Measurements from ENCODE around the gene DMPK.
A peak's percentile ranks its signal among the peaks of the same experiment; 100 is the strongest.
"Not testable (repeated sequence)": the region's sequence is repeated elsewhere in the genome, so short reads cannot be mapped to it uniquely, and the experiment has no call there.

Gene DMPK

GRCh38 chr19:45804140-45804958 lies 22.1 kb upstream of the DMPK start:
- peaks cover 5% of the 10 kb centered on the region for H3K4me1 Mint-ChIP-seq
- no peaks in the 10 kb centered on the region for H3K36me3 Mint-ChIP-seq
- no peaks in the 10 kb centered on the region for H3K9me3 Mint-ChIP-seq
- no peak for ATAC-seq (ENCODE audit: low read depth)
- no peak for DNase-seq (ENCODE audit: low spot score in 2 of 2)
- no peak overlapping the region for H3K4me3 Mint-ChIP-seq
- peaks cover 8% of the 10 kb centered on the region for H3K27me3 Mint-ChIP-seq
- H3K27ac Mint-ChIP-seq: no peak overlapping the region

- ATAC-seq (ENCODE audit: low read depth) (no peak), DNase-seq (ENCODE audit: low spot score in 2 of 2) (no peak)
- Mint-ChIP-seq H3K27me3 (peaks cover 14% of the 10 kb centered on the region), H3K4me3 (no peak overlapping the region), H3K36me3 (no peaks in the 10 kb centered on the region), H3K27ac (no peak overlapping the region), H3K9me3 (no peaks in the 10 kb centered on the region), H3K4me1 (peaks cover 10% of the 10 kb centered on the region)
Measured at GRCh38 chr19:45801603-45802175, 19.4 kb upstream of the DMPK start.

DNA sequence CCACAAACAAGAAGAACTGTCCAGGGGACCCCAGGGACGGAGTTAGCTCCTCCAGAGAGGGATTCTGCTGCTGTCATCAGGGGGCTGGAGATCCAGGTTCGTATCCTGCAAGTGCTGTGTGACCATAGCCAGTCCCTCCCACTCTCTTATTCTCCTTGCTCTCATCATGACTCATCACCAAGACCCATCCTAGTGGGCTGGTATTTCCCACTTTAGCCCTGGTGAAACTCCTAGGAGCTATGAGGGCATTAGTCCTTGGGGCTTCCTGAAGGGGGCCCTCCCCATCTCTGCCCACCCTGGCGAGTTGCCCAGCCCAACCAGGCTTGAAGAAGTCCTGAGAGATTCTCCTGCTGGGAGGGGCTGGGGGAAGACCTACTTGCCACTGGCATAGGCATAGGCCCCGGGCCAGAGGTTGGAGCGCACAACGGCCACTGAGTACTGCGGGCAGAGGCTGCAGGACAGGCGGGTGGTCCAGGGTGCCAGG lies 17.8 kb upstream of the DMPK start:
- H3K4me3 Mint-ChIP-seq: no peak overlapping the region
- no peaks in the 10 kb centered on the region for H3K9me3 Mint-ChIP-seq
- DNase-seq (ENCODE audit: low spot score in 2 of 2) (no peak), ATAC-seq (ENCODE audit: low read depth) (no peak)
- H3K36me3 Mint-ChIP-seq: no peaks in the 10 kb centered on the region
- H3K27me3 Mint-ChIP-seq: peaks cover 12% of the 10 kb centered on the region
- no peak overlapping the region for H3K27ac Mint-ChIP-seq
- H3K4me1 Mint-ChIP-seq: peaks cover 6% of the 10 kb centered on the region

DNA sequence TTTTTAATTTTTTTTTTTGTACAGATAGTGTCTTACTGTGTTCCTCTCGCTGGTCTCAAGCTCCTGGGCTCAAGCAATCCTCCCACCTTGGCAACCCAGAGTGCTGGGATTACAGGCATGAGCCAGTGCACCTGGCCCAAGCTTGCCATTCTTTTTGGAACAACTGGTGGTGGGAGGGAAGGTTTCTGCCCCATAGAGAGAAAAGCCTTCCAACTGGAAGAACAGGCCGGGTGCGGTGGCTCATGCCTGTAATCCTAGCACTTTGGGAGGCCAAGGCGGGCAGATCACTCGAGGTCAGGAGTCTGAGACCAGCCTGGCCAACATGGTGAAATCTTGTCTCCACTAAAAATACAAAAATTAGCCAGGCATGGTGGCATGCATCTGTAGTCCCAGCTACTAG lies 17.3 kb upstream of the DMPK start:
- H3K4me1 Mint-ChIP-seq; ATAC-seq (ENCODE audit: low read depth); DNase-seq (ENCODE audit: low spot score in 2 of 2); H3K27ac Mint-ChIP-seq; H3K9me3 Mint-ChIP-seq; H3K4me3 Mint-ChIP-seq; H3K36me3 Mint-ChIP-seq: not testable (repeated sequence)
- peaks cover 12% of the 10 kb centered on the region for H3K27me3 Mint-ChIP-seq

GRCh38 chr19:45798995-45799517 lies 16.8 kb upstream of the DMPK start:
- H3K9me3 Mint-ChIP-seq: no peaks in the 10 kb centered on the region
- no peak overlapping the region for H3K27ac Mint-ChIP-seq
- ATAC-seq (ENCODE audit: low read depth) (peak; percentile 98), DNase-seq (ENCODE audit: low spot score in 2 of 2) (peak; percentile 54 to 68)
- no peak overlapping the region for H3K4me3 Mint-ChIP-seq
- H3K27me3 Mint-ChIP-seq: peaks cover 12% of the 10 kb centered on the region
- peaks cover 6% of the 10 kb centered on the region for H3K4me1 Mint-ChIP-seq
- H3K36me3 Mint-ChIP-seq: no peaks in the 10 kb centered on the region

DNA sequence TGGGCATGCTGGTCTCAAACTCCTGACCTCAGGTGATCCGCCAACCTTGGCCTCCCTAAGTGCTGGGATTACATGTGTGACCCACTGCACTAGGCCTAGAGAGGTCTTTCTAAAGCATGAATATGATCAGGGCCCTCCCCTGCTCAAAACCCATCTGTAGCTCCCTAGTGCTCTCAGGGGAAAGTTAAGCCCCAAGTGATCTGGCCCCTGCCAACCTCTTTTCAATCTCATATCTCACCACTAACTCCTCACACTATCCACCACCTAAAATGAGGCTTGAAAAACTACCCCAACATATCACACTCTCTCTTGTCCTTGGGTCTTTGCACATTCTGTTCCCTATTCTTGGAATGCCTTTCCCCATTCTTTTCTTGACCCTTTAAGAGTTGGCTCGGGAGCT lies 12.3 kb upstream of the DMPK start:
- H3K4me3 Mint-ChIP-seq: no peak overlapping the region
- ATAC-seq (ENCODE audit: low read depth) (no peak), DNase-seq (ENCODE audit: low spot score in 2 of 2) (no peak)
- no peaks in the 10 kb centered on the region for H3K9me3 Mint-ChIP-seq
- peaks cover under 1% of the 10 kb centered on the region for H3K36me3 Mint-ChIP-seq
- H3K27me3 Mint-ChIP-seq: peaks cover 6% of the 10 kb centered on the region
- peaks cover 32% of the 10 kb centered on the region for H3K4me1 Mint-ChIP-seq
- H3K27ac Mint-ChIP-seq: peak overlapping the region; percentile 91

GRCh38 chr19:45793876-45794275 lies 11.6 kb upstream of the DMPK start:
- no peak for DNase-seq (ENCODE audit: low spot score in 2 of 2)
- peaks cover 28% of the 10 kb centered on the region for H3K4me1 Mint-ChIP-seq
- ATAC-seq (ENCODE audit: low read depth): no peak
- H3K27me3 Mint-ChIP-seq: peaks cover 5% of the 10 kb centered on the region
- peak overlapping the region; percentile 91 for H3K27ac Mint-ChIP-seq
- H3K4me3 Mint-ChIP-seq: no peak overlapping the region
- peaks cover 8% of the 10 kb centered on the region for H3K36me3 Mint-ChIP-seq
- no peaks in the 10 kb centered on the region for H3K9me3 Mint-ChIP-seq

DNA sequence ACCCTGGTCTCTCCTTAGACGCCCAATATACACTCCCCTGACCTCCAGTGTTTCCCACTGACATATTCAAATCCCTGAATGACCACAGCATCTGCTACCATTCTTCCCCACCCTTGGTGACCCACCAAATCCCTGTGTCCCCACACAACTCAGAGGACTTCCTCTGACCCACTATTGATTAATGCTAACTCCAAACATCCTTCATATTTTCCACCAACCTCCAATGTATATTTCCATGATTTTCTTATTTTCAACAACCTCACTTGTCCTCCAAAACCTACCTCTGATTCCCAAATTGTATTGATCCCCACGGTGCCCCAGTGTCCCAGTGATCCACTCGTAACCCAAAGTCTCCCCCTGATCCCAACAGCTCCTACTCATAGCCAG lies 10.9 kb upstream of the DMPK start:
- Mint-ChIP-seq H3K4me1 (peaks cover 26% of the 10 kb centered on the region), H3K9me3 (no peaks in the 10 kb centered on the region), H3K27me3 (peaks cover 3% of the 10 kb centered on the region), H3K36me3 (peaks cover 12% of the 10 kb centered on the region), H3K4me3 (peak overlapping the region; percentile 78), H3K27ac (peak overlapping the region; percentile 91)
- ATAC-seq (ENCODE audit: low read depth) (no peak), DNase-seq (ENCODE audit: low spot score in 2 of 2) (no peak)

DNA sequence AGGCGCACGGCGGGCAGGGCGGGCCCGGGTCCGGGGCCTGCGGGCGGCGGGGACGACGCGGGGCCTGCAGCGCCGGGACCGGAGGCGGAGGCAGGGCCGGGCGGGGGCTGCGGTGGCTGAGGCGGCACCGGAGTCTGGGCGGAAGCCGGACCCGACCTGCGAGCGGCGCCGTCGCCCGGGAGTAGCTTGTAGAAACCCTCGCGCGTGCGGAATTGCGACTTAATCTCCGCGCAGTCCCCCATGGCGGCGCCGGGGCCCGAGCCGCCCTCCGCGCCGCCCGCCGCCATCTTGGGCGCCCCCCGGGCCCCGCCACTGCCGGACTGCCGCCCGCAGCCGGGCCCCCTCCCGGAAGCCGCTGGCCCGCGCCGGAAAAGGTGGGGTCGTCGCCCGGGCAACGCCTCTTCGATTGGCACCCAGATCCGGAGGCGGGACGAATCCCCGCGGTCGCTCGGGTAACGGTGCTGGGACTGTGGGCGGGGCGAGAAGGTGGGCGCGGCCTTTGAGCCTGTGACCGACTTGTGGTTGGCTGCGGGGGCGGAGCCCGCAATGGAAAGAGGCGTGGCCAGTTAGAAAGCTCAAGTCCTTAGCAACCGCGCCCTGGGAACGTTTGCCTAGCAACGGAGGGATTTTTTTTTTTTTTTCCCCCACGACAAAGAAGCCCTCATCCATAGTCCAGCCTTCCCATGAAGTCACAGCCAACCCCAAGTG lies 10.3 kb upstream of the DMPK start, which contains the start of gene DMWD:
TSS of gene DMWD (minus strand) at position 376 of the 708 bp plus-strand sequence. CDS start at position 287, 89 bp downstream.
- peak; percentile 95 for ATAC-seq (ENCODE audit: low read depth)
- Mint-ChIP-seq H3K9me3 (no peaks in the 10 kb centered on the region), H3K27ac (peak within 1 kb of the TSS; percentile 91)

DNA sequence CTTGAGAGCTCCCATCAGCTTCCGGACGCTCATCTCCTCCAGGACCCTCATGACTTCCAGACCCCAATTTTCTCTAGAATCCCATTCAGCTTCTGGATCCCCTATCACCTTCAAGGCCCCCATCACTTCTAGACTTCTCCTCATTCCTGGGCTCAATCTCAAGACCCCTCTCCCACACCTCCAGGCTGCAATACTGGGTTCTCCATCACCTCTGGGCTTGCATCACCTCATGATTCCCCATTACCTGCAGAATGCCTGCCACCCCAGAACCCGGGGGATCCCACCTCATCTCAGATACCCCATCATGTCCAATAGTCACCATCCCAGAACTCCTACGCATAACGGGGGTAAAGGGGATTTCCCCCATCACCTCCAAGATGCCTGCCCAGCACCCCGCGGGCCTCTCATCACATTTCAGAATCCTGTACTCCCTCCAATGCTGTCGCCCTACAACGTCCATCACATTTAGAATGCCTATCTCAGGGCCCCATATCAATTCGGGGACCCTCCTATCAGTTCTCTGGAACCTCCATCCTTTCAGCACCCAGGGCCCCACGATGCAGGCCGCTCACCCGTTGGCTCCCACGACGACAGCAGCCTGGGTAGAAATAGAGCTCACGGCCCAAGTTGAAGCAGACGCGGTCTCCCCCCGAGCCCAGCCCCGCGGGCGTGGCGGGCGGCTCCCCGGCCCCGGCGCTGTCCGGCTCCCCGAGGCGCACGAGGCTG lies 9.6 kb upstream of the DMPK start:
- Mint-ChIP-seq H3K4me3 (peak overlapping the region; percentile 93), H3K27ac (peak overlapping the region; percentile 37), H3K27me3 (no peaks in the 10 kb centered on the region), H3K36me3 (peaks cover 19% of the 10 kb centered on the region), H3K9me3 (no peaks in the 10 kb centered on the region), H3K4me1 (peaks cover 28% of the 10 kb centered on the region)
- DNase-seq (ENCODE audit: low spot score in 2 of 2) (no peak), ATAC-seq (ENCODE audit: low read depth) (no peak)

More for the DNA sequence above, 10.3 kb upstream of the DMPK start, which contains the start of gene DMWD:
- peak within 1 kb of the TSS; percentile 93 for H3K4me3 Mint-ChIP-seq
- DNase-seq (ENCODE audit: low spot score in 2 of 2): peak; percentile 99
- H3K27me3 Mint-ChIP-seq: peaks cover under 1% of the 10 kb centered on the region
- H3K4me1 Mint-ChIP-seq: peaks cover 28% of the 10 kb centered on the region
- H3K36me3 Mint-ChIP-seq: peaks cover 15% of the 10 kb centered on the region

GRCh38 chr19:45790942-45791341 lies 8.7 kb upstream of the DMPK start:
- no peak for DNase-seq (ENCODE audit: low spot score in 2 of 2)
- no peak for ATAC-seq (ENCODE audit: low read depth)
- Mint-ChIP-seq H3K4me3 (peak overlapping the region; percentile 93), H3K27me3 (no peaks in the 10 kb centered on the region), H3K36me3 (peaks cover 25% of the 10 kb centered on the region), H3K4me1 (peaks cover 28% of the 10 kb centered on the region), H3K27ac (peak overlapping the region; percentile 37), H3K9me3 (no peaks in the 10 kb centered on the region)

- Mint-ChIP-seq H3K4me3 (no peak overlapping the region), H3K27ac (no peak overlapping the region), H3K4me1 (peaks cover 28% of the 10 kb centered on the region), H3K27me3 (no peaks in the 10 kb centered on the region), H3K36me3 (peaks cover 25% of the 10 kb centered on the region), H3K9me3 (no peaks in the 10 kb centered on the region)
- ATAC-seq (ENCODE audit: low read depth) (no peak), DNase-seq (ENCODE audit: low spot score in 2 of 2) (no peak)
Measured at GRCh38 chr19:45789035-45789786, 6.9 kb upstream of the DMPK start.

GRCh38 chr19:45786533-45786894 lies 4.2 kb upstream of the DMPK start:
- Mint-ChIP-seq H3K27me3 (no peaks in the 10 kb centered on the region), H3K27ac (no peak overlapping the region), H3K36me3 (peaks cover 25% of the 10 kb centered on the region), H3K4me1 (peaks cover 11% of the 10 kb centered on the region), H3K9me3 (no peaks in the 10 kb centered on the region), H3K4me3 (no peak overlapping the region)
- no peak for DNase-seq (ENCODE audit: low spot score in 2 of 2)
- no peak for ATAC-seq (ENCODE audit: low read depth)
